Measurements from ENCODE around the gene CPOX. TPM values are rescaled to one million over a fixed set of nuclear protein-coding genes. Genes with fewer than 3 reads are reported as not detected.
A peak's percentile ranks its signal among the peaks of the same experiment; 100 is the strongest.

Gene CPOX
- total and polyA plus RNA-seq, 10 of the 15 experiments (the other 5 are each of a cell fraction or from before 2014, with no cell fraction given), result 40.7 to 72.6 (median 64.5) TPM

DNA sequence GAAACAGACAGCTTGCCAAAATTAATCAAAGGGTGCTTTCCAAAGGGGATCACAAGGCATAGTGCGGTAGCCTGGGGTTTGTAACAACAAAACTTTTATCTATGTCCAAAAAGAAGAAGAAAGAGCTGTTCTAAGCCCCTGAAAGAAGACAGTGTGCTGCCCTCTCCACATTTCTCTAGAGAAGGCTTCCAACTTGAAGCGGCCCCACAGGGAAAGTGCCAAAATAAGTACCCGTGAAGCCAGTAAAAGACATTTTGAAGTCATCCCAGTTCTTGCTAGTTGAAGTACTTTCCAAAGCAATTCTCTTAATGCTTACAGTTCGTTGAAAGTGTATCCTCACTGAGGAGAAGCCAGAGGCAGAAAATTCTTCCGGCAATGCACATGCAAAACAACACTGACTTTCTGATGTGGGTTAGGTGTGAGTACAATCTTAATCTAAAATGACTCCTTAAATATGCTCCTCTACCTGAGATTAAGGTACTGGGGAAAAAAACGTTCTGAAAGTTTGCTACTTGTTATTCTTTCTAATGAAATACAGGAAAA lies 40.3 kb downstream of the CPOX start:
- ATAC-seq (peak; percentile 5), DNase-seq (ENCODE audit: low read depth, low spot score) (no peak), FAIRE-seq (no peak)
- Histone ChIP-seq H3K4me3 (peak overlapping the region; percentile 73), H3K4me1 (ENCODE audit: control insufficient read depth, insufficient read depth, low read length) (peaks cover 29% of the 10 kb centered on the region), H3K27ac (ENCODE audit: control insufficient read depth, insufficient read depth) (peak overlapping the region; percentile 100), H2AFZ (ENCODE audit: control insufficient read depth, low read depth, low read length) (no peak overlapping the region), H3K4me2 (ENCODE audit: control insufficient read depth, insufficient read depth) (peak overlapping the region; percentile 57), H3K9ac (ENCODE audit: control insufficient read depth, insufficient read depth, low read length) (peak overlapping the region; percentile 94), H3K36me3 (ENCODE audit: control insufficient read depth in 2 of 2, insufficient read depth in 2 of 2, low read length in 1 of 2) (no peaks in the 10 kb centered on the region), H3K27me3 (replicated peaks in 1 of 2; ENCODE audit: control insufficient read depth in 2 of 2, insufficient read depth in 2 of 2, low read length in 1 of 2) (no peaks in the 10 kb centered on the region), H3K79me2 (ENCODE audit: control insufficient read depth, insufficient read depth, low read length) (peaks cover 94% of the 10 kb centered on the region), H4K20me1 (ENCODE audit: control insufficient read depth, insufficient read depth) (no peaks in the 10 kb centered on the region), H3K9me3 (replicated peaks; ENCODE audit: control insufficient read depth, insufficient read depth, low read length) (no peaks in the 10 kb centered on the region)
- CTCF ChIA-PET, result interaction anchor here (1.4 to 5.9 kb wide), 4 partner anchors 11 to 20 kb away, joined by 3 to 32 read pairs (median 10); no protein-coding TSS in a partner anchor
- BruUV-seq (replicated peaks), result no TSS peak
- SMC1A ChIA-PET (ENCODE audit: uncharacterized antibody, unreplicated experiment), result interaction anchor here (1.0 to 23.6 kb wide), 5 partner anchors 9 to 192 kb away, joined by 5 to 603 read pairs (median 73); partner anchors contain the start of gene GPR15
- intact Hi-C loops (cut with micrococcal nuclease; ENCODE audit: unreplicated experiment), result loop anchor here (10.0 kb wide), 1 partner anchor 862 kb away; no protein-coding TSS in a partner anchor
- POLR2A ChIA-PET, result interaction anchor here (0.9 to 23.2 kb wide), 6 partner anchors 9 to 29 kb away, joined by 3 to 350 read pairs (median 4); partner anchors contain the start of gene GPR15
- in situ Hi-C loops (cut with MboI), result no loop called here
- RAD21 ChIA-PET (ENCODE audit: unreplicated experiment), result interaction anchor here (1.0 to 20.2 kb wide), 6 partner anchors 9 to 41 kb away, joined by 3 to 511 read pairs (median 10); partner anchors contain the start of genes CPOX and GPR15
- 6% methylated on average over 6 of the region's 6 CpGs for WGBS (ENCODE audit: insufficient coverage, insufficient replicate concordance, low lambda C conversion rate, missing lambda C conversion rate)
- TF ChIP-seq JUNB (IDR thresholded peaks at IDR 0.05), result no peak
- 0 out of 4 replicates have a peak, but pooled peaks of 1 of the 2 experiments have one; percentile 18 for TF ChIP-seq BHLHE40 (IDR thresholded peaks at IDR 0.05; ENCODE audit: borderline replicate concordance in 1 of 2, low read depth in 2 of 2, low read length in 1 of 2)
- TF ChIP-seq, protein P1, sequence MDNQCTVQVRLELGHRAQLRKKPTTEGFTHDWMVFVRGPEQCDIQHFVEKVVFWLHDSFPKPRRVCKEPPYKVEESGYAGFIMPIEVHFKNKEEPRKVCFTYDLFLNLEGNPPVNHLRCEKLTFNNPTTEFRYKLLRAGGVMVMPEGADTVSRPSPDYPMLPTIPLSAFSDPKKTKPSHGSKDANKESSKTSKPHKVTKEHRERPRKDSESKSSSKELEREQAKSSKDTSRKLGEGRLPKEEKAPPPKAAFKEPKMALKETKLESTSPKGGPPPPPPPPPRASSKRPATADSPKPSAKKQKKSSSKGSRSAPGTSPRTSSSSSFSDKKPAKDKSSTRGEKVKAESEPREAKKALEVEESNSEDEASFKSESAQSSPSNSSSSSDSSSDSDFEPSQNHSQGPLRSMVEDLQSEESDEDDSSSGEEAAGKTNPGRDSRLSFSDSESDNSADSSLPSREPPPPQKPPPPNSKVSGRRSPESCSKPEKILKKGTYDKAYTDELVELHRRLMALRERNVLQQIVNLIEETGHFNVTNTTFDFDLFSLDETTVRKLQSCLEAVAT (IDR thresholded peaks at IDR 0.05), result peak; percentile 53
- TF ChIP-seq KLF5 (IDR thresholded peaks at IDR 0.05; ENCODE audit: partially characterized antibody), result no peak
- peak; percentile 6; the same call in 1 of the 2 replicates for TF ChIP-seq RUNX3 (IDR thresholded peaks at IDR 0.05; ENCODE audit: low read length)
- 0 out of 2 replicates have a peak, but pooled peaks have one; percentile 11 for TF ChIP-seq CHD1 (IDR thresholded peaks at IDR 0.05; ENCODE audit: low read depth, low read length)
- TF ChIP-seq, protein P2, sequence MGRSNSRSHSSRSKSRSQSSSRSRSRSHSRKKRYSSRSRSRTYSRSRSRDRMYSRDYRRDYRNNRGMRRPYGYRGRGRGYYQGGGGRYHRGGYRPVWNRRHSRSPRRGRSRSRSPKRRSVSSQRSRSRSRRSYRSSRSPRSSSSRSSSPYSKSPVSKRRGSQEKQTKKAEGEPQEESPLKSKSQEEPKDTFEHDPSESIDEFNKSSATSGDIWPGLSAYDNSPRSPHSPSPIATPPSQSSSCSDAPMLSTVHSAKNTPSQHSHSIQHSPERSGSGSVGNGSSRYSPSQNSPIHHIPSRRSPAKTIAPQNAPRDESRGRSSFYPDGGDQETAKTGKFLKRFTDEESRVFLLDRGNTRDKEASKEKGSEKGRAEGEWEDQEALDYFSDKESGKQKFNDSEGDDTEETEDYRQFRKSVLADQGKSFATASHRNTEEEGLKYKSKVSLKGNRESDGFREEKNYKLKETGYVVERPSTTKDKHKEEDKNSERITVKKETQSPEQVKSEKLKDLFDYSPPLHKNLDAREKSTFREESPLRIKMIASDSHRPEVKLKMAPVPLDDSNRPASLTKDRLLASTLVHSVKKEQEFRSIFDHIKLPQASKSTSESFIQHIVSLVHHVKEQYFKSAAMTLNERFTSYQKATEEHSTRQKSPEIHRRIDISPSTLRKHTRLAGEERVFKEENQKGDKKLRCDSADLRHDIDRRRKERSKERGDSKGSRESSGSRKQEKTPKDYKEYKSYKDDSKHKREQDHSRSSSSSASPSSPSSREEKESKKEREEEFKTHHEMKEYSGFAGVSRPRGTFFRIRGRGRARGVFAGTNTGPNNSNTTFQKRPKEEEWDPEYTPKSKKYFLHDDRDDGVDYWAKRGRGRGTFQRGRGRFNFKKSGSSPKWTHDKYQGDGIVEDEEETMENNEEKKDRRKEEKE (IDR thresholded peaks at IDR 0.05), result no peak
- no peak for TF ChIP-seq EED (IDR thresholded peaks at IDR 0.05; ENCODE audit: low read depth)
- TF ChIP-seq, protein P3, sequence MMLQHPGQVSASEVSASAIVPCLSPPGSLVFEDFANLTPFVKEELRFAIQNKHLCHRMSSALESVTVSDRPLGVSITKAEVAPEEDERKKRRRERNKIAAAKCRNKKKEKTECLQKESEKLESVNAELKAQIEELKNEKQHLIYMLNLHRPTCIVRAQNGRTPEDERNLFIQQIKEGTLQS (IDR thresholded peaks at IDR 0.05; ENCODE audit: borderline replicate concordance, extremely low read depth, low read depth, low read length), result no peak
- 0 out of 2 replicates have a peak, but pooled peaks have one; percentile 7 for TF ChIP-seq POLR2AphosphoS2 (IDR thresholded peaks at IDR 0.05; ENCODE audit: low read depth, low read length)
- peak; percentile 53; the same call in 1 of the 2 replicates for TF ChIP-seq LARP7 (IDR thresholded peaks at IDR 0.05)
- TF ChIP-seq MEF2A (IDR thresholded peaks at IDR 0.05; ENCODE audit: insufficient read depth, low read depth, low read length), result 0 out of 2 replicates have a peak, but pooled peaks have one; percentile 2
- TF ChIP-seq BACH1 (IDR thresholded peaks at IDR 0.05; ENCODE audit: borderline replicate concordance), result peak; percentile 16; the same call in 1 of the 2 replicates
- TF ChIP-seq POLR2AphosphoS5 (IDR thresholded peaks at IDR 0.05; ENCODE audit: low read length), result peak; percentile 68
- TF ChIP-seq RAD51 (IDR thresholded peaks at IDR 0.05), result no peak

Measured in GM12878 (cell line).